Renal cortical epithelial cell (primary cell): Measurements from ENCODE around the gene ZFAND6. TPM values are rescaled to one million over a fixed set of nuclear protein-coding genes. Genes with fewer than 3 reads are reported as not detected.

ENCODE experiments used
- DNase-seq: peaks from one replicate; pipeline ENCODE4 v3.0.0-alpha.2; 2011; ENCODE audit warnings: low read depth
- total RNA-seq: library from RNA; depleted of rRNA; stranded (reverse); fragments of >200 nt; gene quantifications from 2 replicates; pipeline ENCODE4 v1.2.3, GENCODE V29; 2014

The ZFAND6 gene
- total RNA-seq, 1 donor from 2014 or later: 203 TPM

GRCh38 chr15:80151148-80151547 is 91.7 kb downstream of the ZFAND6 start:
- no peak for DNase-seq

- DNase-seq: no peak
Observed at GRCh38 chr15:80151576-80151975, 92.1 kb downstream of the ZFAND6 start.

GRCh38 chr15:80152180-80152895 is 92.9 kb downstream of the ZFAND6 start:
- DNase-seq: peak; percentile 79

- DNase-seq: peak; percentile 62
Observed at GRCh38 chr15:80152896-80153876, 93.7 kb downstream of the ZFAND6 start, which contains the start of gene FAH. FAH (plus strand) TSS chr15:80152999; CDS start chr15:80153055, 56 bp downstream.

- no peak for DNase-seq
Observed at GRCh38 chr15:80153900-80154299, 94.4 kb downstream of the ZFAND6 start.

- DNase-seq: peak; percentile 55
Observed at GRCh38 chr15:80154336-80154735, 94.9 kb downstream of the ZFAND6 start.

GRCh38 chr15:80155001-80155377 is 95.5 kb downstream of the ZFAND6 start:
- DNase-seq: no peak

GRCh38 chr15:80155378-80156175 is 96.1 kb downstream of the ZFAND6 start:
- peak; percentile 88 for DNase-seq

- no peak for DNase-seq
Observed at GRCh38 chr15:80156176-80156720, 96.8 kb downstream of the ZFAND6 start.

- DNase-seq: no peak
Observed at GRCh38 chr15:80157215-80157614, 97.7 kb downstream of the ZFAND6 start.

- DNase-seq: no peak
Observed at GRCh38 chr15:80159301-80159700, 99.8 kb downstream of the ZFAND6 start.

- DNase-seq: peak; percentile 81
Observed at GRCh38 chr15:80159811-80160569, 100.5 kb downstream of the ZFAND6 start.

- peak; percentile 97 for DNase-seq
Observed at GRCh38 chr15:80160570-80161156, 101.2 kb downstream of the ZFAND6 start.

GRCh38 chr15:80161468-80162016 is 102.1 kb downstream of the ZFAND6 start:
- DNase-seq: no peak

- no peak for DNase-seq
Observed at GRCh38 chr15:80162059-80162554, 102.6 kb downstream of the ZFAND6 start.

- no peak for DNase-seq
Observed at GRCh38 chr15:80163217-80163616, 103.7 kb downstream of the ZFAND6 start.

GRCh38 chr15:80163897-80164296 is 104.4 kb downstream of the ZFAND6 start:
- DNase-seq: no peak

GRCh38 chr15:80167936-80168335 is 108.5 kb downstream of the ZFAND6 start:
- no peak for DNase-seq

GRCh38 chr15:80168421-80168820 is 108.9 kb downstream of the ZFAND6 start:
- no peak for DNase-seq
